Measurements from ENCODE around the gene SELENOT.

SELENOT gene, protein sequence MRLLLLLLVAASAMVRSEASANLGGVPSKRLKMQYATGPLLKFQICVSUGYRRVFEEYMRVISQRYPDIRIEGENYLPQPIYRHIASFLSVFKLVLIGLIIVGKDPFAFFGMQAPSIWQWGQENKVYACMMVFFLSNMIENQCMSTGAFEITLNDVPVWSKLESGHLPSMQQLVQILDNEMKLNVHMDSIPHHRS

GRCh38 chr3:150603153-150603979 is at the start of gene SELENOT:
TSS of gene SELENOT (plus strand) at chr3:150603321. CDS start at chr3:150603363, 42 bp downstream.
- DNase-seq (ENCODE audit: low spot score): peak; percentile 97
- peak within 1 kb of the TSS; percentile 90 for H3K4me3 ChIP-seq
- TF ChIP-seq, protein P1, sequence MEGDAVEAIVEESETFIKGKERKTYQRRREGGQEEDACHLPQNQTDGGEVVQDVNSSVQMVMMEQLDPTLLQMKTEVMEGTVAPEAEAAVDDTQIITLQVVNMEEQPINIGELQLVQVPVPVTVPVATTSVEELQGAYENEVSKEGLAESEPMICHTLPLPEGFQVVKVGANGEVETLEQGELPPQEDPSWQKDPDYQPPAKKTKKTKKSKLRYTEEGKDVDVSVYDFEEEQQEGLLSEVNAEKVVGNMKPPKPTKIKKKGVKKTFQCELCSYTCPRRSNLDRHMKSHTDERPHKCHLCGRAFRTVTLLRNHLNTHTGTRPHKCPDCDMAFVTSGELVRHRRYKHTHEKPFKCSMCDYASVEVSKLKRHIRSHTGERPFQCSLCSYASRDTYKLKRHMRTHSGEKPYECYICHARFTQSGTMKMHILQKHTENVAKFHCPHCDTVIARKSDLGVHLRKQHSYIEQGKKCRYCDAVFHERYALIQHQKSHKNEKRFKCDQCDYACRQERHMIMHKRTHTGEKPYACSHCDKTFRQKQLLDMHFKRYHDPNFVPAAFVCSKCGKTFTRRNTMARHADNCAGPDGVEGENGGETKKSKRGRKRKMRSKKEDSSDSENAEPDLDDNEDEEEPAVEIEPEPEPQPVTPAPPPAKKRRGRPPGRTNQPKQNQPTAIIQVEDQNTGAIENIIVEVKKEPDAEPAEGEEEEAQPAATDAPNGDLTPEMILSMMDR (IDR thresholded peaks at IDR 0.05): no peak
- H3K27ac ChIP-seq: peak within 1 kb of the TSS; percentile 96 to 97

DNA sequence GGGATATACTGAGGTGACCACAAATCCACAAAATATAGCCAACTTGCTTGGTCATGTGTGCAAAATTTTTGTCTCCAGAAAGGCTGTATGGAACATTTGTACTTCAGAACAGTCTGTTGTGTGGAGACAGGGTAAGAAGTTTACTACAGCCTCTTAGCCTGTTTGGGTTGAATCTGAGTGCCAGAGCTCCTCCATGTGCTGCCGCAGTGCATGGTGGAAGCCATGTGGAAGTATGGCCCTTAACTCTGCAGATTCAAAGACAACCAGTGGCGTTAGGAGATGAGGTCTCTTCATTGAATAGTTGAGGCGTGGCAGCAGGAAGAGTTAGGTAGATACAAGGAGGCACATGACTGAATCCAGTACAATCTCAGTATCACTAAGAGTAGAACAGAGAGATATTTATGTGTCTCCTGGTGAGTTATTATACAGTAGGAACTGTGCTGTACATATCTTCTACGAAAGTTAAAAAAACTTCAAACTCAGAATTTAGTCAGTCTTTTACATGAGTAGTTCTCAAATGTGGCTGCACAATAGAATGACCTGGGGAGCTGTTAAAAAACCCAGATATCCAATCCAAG is 47.2 kb upstream of the SELENOT start:
- TF ChIP-seq, protein P1 (IDR thresholded peaks at IDR 0.05): no peak
- no peak overlapping the region for H3K27ac ChIP-seq

DNA sequence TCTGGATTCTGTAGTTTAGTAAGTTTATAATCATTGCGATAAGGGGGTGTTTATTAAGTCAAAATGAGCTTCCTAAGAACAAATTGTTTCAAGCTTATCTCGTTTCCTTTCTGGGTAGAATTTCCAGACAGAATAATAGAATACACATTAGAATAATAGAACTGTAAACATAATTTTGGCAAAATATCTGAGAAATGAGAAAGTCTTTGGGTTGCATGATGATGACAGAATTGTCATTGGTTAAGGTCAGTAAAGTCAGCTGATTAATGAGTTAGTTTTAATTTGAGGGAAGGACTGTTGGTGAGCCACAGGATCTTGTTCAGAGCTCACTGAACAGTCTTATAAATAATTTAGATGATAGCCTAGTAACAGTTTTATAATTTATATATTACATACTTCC is 46.3 kb upstream of the SELENOT start:
- Histone ChIP-seq H3K4me3 (no peak overlapping the region), H3K27ac (no peak overlapping the region)
- TF ChIP-seq, protein P1 (IDR thresholded peaks at IDR 0.05): no peak
- no peak for DNase-seq (ENCODE audit: low spot score)

More for the DNA sequence above, 47.2 kb upstream of the SELENOT start:
- no peak for DNase-seq (ENCODE audit: low spot score)
- no peak overlapping the region for H3K4me3 ChIP-seq

DNA sequence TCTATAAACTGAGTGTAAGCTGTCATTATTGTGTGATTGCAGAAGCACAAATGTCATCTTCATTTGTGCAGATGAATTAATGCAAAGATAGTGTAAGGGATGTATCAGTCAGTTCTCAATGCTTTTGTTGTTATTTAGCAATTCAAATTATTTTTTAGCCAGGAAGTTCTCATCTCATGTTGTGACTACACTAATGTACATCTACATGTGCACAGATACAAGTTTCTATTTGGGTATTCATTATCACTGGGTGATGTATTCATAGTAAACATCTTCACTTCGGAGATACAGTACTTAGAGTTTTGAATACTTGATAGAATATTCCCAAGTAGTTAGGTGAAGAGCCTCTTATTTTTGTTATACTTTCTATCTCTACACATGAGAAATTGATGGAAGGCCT is 45.4 kb upstream of the SELENOT start:
- TF ChIP-seq, protein P1 (IDR thresholded peaks at IDR 0.05): no peak
- no peak overlapping the region for H3K4me3 ChIP-seq
- H3K27ac ChIP-seq: no peak overlapping the region
- no peak for DNase-seq (ENCODE audit: low spot score)

GRCh38 chr3:150564243-150564642 is 38.9 kb upstream of the SELENOT start:
- Histone ChIP-seq H3K4me3 (no peak overlapping the region), H3K27ac (no peak overlapping the region)
- DNase-seq (ENCODE audit: low spot score): no peak
- TF ChIP-seq, protein P1 (IDR thresholded peaks at IDR 0.05): no peak

GRCh38 chr3:150567328-150567727 is 35.8 kb upstream of the SELENOT start:
- no peak for DNase-seq (ENCODE audit: low spot score)
- no peak overlapping the region for H3K4me3 ChIP-seq

More at GRCh38 chr3:150567328-150567727, 35.8 kb upstream of the SELENOT start:
- TF ChIP-seq, protein P1 (IDR thresholded peaks at IDR 0.05): no peak
- H3K27ac ChIP-seq: no peak overlapping the region

Measured in coronary artery (tissue), 2 donors.